NCI-H2081 treated with DMSO at 0.1 percent for 48 hours (cell line): ENCODE measurements around the gene GPS2.

ENCODE experiments used
- DNase-seq: peaks from one replicate; lab custom pipeline; 2025; lab: John Stamatoyannopoulos, UW

Gene GPS2

DNA sequence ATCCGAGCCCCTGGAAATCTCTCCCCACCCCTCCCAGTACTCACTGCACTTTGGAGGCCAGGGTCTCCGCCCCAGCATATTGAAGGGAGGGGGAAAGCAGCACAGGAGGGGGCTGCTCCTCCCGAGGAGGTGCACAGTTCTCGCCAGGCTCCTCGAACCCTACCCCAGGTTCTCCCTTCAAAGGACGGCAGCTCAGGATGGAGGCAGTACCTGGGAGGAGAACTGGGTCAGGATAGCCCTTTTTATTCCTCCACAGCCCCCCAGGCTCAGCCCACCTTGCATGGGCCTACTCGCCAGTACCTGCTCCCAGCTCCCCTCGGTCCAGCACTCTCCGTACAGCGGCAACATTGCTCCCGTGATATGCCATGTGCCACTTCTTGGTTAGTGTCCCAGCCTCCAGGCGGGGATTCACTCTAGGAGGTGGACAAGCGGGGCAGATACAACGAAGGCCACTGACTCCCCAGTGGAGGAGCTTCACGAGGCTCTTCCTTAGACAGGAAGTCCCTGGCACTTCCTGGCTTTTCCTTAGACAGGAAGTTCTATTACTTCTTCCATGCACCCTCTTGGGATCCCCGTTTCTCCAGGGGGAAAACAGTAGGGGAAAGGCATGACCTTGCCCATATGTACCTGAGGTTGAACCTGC is 2.1 kb upstream of the GPS2 start:
- no peak for DNase-seq

DNA sequence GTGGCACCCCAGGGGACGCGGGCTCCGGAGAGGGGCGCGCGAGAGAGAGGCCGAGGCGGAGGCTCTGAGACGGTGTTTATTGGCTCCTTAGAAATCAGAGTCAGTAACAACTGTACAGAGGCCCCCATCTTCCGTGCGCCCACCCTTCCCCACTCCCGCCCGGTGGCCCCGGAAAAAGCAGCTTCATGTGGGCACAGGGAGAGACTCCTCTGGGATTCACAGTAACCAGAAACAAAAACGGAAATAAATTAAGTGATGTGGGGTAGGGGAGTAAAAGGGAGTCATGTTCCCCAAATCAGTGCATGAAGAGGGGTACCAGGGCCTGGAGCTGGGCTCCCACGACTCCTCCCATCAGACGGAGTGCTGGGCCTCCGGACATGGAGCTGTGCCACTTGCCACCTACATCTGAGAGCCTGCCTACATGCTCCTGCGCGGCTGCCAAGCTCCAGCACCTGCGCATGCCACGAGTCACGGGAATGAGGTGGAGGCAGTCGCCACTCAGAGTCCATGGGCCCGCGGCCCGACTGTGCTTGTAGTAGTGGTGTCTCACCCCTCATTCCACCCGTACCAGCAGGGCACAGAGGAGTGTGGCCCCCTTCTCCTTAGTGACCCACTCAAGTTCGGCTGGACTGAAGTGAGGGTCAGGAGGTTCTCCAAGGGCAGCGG is 543 bp upstream of the GPS2 start:
- DNase-seq = no peak

DNA sequence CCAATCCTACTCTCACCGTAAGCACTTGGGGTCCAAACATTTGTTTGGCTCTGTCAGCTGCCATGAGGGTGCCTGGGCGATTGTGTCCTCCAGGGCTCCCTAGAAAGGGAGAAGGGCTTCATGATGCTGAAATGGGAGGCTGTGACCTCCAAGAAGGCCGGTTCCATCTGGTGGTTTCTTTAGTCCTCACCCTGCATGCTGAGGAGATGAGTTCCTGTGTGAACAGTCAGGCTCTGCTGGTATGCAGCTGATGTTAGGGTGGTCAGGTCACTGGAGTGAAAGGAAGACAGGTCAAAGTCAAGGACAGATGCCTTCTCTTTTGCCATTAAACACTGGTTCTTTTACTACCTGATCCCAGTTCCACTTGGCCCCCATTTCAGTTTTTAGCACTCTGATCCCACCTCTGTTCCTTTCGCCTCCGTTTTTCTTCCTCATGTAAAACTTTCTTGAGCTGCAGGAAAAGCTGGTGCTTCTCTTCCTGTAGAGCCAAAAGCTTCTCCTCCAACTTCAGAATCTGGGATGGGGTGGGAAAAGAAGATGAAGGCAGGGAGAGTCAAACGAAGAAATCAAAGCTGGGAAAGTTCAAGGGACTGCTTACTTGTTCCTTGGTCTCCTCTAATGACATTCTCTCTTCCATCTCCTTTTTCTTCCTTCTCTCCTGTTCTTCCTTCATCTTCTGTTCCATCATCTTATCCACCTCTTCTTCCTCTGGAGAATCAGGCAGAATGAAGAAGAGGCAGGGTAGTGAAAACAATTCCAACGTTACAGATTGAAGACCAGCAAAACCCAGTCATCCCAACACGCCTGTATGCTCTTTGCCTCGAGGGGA is 1.1 kb downstream of the GPS2 start:
- no peak for DNase-seq

DNA sequence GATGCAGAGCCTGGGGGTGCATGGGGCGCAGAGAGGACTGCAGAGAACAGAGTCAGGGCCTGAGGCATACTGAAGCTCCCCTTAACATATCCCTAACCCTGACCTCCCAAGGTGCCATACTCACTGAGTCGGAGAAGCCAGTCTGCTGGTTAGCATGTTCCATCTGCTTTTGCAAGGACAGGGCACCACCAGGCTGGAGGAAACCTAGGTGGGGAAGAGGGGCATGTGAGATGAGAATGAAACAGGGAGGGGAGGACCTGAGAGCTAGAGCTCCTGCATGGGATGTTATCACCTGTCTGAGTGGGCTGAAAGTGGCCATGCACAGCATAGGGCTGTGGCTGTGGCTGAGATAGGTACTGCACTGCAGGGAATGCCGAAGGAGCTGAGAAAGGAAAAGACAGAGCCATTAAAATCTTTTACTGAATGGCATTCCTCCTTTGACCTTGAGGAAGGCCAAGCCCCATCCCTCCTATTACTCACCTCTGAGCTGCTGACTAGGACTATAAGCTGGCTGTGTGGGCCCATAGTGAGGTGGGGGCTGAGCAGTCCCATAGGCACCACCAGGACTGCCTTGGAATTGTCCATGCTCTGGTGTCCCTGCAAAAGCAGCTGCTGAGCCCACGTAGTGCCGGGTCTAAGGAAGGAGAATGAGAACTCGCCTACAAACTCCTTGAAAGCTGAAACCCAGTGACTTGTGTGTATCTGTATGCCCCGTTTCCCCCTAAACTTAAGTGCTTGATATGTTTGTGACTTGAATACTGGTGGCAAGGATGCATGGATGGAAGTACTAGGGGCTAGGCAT is 1.9 kb downstream of the GPS2 start:
- DNase-seq = no peak

DNA sequence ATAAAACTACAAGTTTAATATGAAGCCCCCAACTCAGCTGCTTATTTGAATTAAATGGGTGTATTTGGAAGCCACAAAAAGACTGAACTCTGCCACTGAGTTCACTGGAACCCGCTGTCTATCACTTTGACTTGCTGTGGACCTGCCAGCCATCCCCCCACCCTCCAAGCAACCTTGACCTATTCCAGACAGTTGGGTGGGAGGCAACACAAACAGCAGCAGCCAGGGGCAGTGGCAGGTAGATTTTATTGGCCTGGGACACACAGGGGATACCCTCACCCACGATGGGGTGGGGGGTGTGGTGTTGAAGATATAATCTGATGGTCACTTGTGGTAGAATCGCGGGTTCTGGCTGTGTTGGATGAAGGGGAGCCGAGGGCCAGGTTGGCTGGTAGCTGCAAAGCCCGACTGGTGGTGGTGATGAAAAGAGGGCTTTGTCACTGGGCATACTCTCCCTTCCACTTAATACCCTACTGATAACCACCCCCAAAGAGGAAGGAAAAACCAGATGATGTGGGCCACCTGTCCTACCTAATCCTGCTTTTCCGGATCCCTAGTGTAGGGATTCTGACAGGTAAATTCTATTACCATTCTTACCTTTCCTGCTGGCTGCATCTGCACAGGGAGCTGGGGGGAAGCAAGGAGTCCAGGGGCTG is 2.6 kb downstream of the GPS2 start:
- no peak for DNase-seq

GRCh38 chr17:7311110-7311705 is 4.0 kb downstream of the GPS2 start:
- no peak for DNase-seq

DNA sequence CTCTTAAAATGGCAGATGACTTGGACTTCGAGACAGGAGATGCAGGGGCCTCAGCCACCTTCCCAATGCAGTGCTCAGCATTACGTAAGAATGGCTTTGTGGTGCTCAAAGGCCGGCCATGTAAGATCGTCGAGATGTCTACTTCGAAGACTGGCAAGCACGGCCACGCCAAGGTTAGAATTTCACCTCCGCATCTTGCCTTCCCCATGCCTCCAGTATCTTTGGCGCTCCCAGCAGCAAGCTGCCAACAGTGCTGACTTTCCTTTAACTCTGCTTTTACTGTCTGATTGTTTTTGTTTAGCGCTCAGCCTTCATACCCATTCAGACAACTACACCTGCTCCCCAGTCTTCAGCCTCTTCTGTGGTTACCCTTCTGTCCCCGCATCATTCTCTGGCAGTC is 5.5 kb downstream of the GPS2 start:
- no peak for DNase-seq

DNA sequence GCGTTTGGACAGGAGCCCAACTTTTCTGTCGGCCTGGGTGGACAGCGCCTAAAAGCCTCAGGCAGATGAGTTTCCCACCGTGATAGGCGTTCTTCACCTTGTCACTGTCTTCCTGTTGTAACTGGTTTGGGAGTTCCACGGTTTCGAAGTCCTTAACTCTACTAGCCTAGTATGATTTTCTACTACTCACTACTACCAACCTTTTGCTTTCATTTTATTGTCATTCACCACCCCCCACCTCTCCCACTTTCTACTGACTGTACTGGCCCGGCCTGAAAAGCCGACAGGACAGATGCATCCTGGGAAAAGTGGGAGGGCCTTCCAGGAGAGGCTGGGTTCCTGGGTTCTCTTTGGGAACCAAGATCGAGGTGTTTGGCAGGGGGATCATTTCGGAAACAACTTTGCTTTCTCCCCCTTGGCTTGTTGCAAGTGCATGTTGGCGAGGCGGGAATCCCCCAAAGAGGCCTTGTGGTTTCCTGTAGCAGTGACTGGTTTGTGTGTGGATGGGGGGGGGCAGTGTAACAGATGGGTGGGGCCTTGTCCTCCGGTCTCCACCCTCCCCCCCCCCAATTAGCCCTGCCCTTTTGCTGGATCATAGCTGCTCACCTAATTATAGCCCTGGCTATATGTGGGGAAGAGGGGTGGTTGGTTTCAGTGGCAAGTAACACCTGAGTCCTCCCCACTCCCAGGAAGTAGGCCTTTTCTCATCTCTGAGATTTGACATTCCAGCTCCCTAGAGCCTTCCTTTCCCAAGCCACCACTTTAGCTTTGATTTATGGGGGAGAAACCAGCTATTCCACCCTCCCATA is 6.3 kb downstream of the GPS2 start:
- peak; percentile 9 for DNase-seq

GRCh38 chr17:7307686-7308624 is 7.2 kb downstream of the GPS2 start:
- no peak for DNase-seq

DNA sequence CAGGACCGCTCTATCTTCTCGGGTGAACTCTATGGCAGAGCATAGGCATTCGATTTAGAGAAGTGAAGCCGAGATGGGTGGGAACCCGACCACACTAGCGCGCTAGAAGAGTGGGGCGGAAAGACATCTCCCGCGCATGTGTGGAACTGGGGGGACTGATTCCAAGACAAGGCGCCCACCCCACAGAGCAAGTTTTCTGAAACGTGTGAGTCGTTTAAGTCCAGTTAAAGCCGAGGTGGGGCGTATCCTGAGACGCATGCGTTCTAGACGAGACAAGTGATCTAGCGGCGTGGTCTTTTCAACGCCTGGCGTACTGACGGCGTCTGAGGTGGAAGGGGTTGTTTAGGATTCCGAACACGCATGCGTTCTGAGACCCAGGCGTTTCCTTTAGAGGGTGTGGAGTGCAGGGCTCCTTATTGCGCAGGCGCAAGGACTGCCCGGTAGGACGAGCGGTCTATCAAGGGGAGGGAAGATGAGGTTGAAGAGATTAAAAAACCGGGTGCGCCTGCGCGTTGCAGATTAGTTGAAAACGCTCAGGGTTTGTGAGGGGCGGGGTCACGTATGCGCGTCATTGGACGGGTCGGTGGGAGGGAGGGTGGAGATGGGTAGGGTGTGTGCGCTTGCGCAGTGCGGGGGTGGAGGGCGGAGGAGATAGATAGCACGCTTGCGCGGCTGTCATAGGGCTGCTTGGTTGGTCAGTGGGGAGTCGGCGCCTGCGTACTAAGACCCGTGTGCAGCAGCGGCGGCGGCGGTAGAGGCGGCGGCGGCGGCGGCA is 8.1 kb downstream of the GPS2 start, which contains the start of gene EIF5A:
Gene EIF5A (plus strand): TSS at position 718 of the 775 bp plus-strand sequence. CDS start 2,008 bp downstream, outside the sequence.
- DNase-seq = peak; percentile 93

DNA sequence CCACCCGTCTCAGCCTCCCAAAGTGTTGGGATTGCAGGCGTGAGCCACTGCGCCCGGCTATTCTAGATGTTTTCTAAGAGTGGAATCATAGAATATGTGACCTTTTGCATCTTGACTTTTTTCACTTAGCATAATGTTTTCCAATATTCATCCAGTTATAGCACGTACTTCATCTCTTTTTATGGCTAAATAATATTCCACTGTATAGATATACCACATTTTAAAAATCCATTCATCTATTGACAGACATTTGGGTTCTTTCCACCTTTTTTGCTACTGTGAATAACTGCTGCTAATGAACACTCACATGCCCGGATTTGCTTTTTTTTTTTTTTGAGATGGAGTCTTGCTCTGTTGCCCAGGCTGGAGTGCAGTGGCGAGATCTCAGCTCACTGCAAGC is 11.0 kb downstream of the GPS2 start:
- no peak for DNase-seq

- no peak for DNase-seq
Observed at GRCh38 chr17:7296189-7296861, 18.8 kb downstream of the GPS2 start.

GRCh38 chr17:7295230-7296180 is 19.7 kb downstream of the GPS2 start:
- no peak for DNase-seq

- DNase-seq = no peak
Observed at GRCh38 chr17:7294614-7295153, 20.5 kb downstream of the GPS2 start, which contains the start of gene YBX2. Gene YBX2 (minus strand): TSS chr17:7294639. CDS start chr17:7294500, 139 bp downstream.

GRCh38 chr17:7293816-7294613 is 21.1 kb downstream of the GPS2 start:
- no peak for DNase-seq
